ENCODE measurements around the gene ITPKC.

The ITPKC gene

GRCh38 chr19:40690693-40691420, 26.1 kb upstream of the ITPKC start:
- DNase-seq: no peak

DNA sequence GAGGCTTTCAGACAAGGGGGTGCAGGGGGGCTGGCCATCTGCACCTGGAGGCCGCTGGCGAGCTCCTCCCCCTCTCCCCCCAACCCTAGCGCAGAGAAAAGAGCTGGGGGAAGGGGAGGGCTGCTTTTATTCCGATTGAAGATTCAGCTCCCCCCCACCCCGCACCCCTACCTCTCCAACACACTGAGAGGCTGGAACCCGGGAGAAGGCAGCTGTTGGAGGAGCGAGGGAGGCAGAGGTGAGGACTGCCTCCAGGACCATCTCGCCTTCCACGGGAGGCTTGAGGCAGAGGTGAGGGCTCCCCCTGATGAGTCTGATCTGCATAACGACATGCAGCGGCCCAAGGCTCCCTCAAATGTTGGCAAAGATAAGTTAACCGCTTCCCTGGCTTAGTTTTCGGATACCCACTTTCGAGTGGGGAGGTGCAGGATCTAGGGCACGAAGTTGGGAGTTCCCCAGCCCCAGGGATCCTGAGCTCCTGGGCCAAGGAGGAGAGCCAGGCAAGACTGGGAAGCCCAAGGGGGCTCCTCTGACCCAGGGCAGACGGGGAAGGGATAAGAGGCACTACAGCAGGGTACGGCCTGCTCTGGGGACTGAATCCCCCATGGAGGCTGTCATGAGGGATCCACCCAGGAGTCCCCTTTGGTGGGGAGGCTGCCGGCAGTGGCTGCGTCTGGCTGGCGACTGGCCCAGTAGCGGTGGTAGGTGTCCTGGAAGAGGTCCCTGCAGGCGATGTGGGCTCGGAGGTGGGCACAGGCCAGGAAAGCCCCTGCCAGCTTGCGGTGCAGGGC, 25.3 kb upstream of the ITPKC start:
- DNase-seq: no peak

DNA sequence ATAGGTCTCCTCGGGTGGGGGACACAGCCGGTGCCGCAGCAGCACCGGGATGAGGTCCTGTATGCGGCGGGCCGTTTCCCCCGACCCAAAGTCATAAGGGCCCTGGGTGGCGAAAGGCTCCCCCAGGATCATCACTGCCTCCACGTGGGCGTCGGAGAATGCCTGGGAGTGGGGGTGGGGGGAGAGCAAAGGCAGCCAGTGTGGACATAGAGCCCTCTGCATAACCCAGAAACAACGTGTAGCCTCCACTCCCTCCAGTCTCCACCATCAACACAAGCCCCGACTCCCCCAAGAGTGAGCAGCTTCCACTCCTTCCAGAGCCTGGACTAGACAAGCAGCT, 24.7 kb upstream of the ITPKC start:
- no peak for DNase-seq

GRCh38 chr19:40693150-40693788, 23.6 kb upstream of the ITPKC start:
- no peak for DNase-seq

DNA sequence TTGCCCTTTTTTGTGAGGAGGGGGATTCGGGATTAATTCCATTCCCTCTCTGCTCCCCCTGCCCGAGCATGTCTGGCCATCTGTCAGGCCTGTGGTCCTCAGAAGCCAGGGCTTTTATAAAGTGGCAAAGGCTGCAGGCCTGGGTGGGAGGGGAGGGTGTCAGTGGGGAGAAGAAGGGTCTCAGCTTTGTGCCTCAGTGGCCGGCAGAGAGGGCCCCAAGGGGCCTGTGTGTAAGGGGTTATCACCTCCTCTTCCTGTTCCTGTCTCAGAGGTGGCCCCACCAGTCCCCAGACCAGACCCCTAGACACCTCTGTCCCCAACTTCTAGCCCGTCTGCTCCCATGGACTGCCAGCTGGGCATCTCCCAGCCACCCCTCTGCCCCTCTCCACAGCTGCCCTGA, 23.0 kb upstream of the ITPKC start:
- DNase-seq: no peak

- no peak for DNase-seq
These were observed 21.0 kb upstream of the ITPKC start for GRCh38 chr19:40695881-40696280.

GRCh38 chr19:40697007-40697406, 19.9 kb upstream of the ITPKC start:
- no peak for DNase-seq

GRCh38 chr19:40700083-40700482, 16.8 kb upstream of the ITPKC start:
- no peak for DNase-seq

DNA sequence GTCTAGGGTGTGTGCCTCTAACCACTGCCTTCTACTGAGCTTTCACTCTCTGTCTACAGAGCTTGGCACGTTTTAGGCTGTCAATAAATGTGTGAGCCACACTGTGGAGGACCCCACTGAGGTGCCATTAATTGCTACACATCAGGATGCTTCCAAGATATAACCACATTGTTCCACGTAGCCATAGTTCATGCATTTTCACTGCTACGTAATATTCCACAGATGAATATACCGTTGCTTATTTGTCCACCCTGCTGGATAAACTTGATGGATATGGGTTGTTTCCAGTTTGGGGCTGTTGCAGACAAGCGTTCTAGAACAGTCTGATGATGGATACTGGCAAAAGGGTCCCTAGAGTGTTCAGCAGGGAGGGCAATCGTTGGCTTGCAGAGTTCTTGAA, 15.2 kb upstream of the ITPKC start:
- no peak for DNase-seq

DNA sequence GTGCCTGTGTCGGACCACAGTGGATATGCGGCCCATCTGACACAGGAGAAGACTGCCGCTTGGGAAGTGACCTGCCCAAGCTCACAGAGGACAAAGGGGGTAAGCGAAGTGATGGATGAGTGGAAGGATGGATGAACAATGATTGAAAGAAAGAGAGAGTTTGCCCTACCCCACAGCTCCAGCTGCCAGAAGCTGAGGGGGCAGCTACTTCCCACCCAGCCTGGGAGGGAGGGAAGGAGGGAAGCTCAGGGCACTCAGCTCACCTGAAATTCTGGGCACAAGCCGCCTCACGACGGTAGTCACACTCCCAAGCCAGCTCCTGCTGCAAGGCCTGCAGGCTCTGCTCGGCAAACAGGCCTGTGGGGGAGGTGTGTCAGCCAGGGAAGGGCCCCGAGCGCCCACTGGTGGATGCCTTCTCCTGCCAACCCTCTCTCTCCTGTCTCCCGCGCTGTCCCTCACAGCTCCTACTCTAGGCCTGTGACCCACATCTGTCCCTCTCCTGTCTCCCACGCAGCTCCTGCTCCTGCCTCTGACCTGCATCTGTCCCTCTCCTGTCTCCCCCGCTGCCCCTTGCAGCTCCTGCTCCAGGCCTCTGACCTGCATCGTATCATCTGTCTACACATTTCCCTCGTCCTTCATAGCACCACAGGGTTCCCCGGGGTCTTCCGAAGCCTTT, 14.4 kb upstream of the ITPKC start:
- no peak for DNase-seq

GRCh38 chr19:40703029-40703755, 13.7 kb upstream of the ITPKC start:
- DNase-seq: no peak

- no peak for DNase-seq
These were observed 12.2 kb upstream of the ITPKC start for GRCh38 chr19:40704491-40705361.

- no peak for DNase-seq
These were observed 11.6 kb upstream of the ITPKC start for GRCh38 chr19:40705362-40705651.

GRCh38 chr19:40705950-40706619, 10.8 kb upstream of the ITPKC start:
- no peak for DNase-seq

DNA sequence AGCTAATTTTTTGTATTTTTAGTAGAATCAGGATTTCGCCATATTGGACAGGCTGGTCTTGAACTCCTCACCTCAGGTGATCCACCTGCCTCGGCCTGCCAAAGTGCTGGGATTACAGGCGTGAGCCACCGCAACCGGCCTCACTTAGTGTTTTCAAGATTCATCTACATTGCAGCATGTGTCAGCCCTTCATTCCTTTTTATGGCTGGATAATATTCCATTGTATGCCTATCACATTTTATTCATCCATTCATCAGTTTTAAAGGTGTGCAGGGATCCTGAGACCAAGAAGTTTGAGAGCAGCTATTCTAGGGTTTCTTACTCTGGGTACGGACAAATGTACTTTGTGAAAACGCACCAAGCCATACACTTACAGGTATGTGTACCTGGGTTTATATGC, 9.3 kb upstream of the ITPKC start:
- no peak for DNase-seq

GRCh38 chr19:40709817-40710216, 7.1 kb upstream of the ITPKC start:
- DNase-seq: no peak

DNA sequence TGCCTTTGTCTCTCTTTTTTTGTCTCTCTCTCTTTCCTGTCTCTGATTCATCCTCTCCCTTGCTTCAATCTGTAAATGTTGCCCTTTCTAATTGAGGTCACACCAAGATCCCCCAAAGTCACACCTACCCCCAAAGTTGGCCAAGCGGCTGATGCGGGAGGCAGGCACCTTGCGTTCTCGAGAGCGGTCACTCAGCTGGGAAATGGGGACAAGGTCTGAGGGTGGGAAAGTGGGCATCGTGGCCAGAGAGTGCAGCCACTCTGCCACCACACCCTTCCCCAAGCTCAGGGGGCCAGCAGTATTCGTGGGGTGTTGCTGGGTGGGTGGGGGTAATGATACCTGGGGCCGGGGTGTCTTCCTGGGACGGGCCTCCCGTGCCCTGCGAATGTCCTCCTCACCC, 3.0 kb upstream of the ITPKC start:
- no peak for DNase-seq

- peak; percentile 88 for DNase-seq
These were observed 2.2 kb upstream of the ITPKC start for GRCh38 chr19:40714441-40715299.

GRCh38 chr19:40716031-40716481, 856 bp upstream of the ITPKC start:
- DNase-seq: no peak

GRCh38 chr19:40717325-40717879, 490 bp downstream of the ITPKC start:
- no peak for DNase-seq

Measured in KG1 (cell line).